ENCODE results near the gene CAMKMT. TPM values are rescaled to one million over a fixed set of nuclear protein-coding genes. Genes with fewer than 3 reads are reported as not detected.

Gene CAMKMT
- total RNA-seq, 2 experiments from 2014 or later, result 11.9 to 13.9 TPM

DNA sequence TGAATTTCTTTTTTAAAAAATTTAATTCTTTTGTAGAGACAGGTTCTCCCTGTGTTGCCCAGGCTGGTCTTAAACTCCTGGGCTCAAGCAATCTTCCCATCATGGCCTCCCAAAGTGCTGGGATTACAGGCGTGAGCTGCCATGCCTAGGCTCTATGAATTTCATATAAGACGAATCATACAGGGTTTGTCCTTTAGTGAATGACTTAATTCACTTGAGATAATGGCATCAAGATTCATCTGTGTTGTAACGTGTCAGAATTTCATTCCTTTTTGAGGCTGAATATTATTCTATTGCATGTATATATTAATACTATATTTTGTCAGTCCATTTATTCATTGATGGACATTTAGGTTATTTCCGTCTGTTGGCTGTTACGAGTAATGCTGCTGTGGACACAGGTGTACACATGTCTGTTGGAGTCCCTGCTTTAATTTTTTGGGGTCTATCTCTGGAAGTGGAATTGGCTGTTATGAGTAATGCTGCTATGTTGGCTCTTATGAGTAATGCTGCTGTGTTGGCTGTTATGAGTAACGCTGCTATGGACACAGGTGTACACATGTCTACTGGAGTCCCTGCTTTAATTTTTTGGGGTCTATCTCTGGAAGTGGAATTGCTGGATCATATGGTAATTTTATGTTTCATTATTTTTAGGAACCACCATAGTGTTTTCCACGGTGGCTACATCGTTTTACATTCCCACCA lies 210.6 kb downstream of the CAMKMT start:
- TF ChIP-seq, protein P1, sequence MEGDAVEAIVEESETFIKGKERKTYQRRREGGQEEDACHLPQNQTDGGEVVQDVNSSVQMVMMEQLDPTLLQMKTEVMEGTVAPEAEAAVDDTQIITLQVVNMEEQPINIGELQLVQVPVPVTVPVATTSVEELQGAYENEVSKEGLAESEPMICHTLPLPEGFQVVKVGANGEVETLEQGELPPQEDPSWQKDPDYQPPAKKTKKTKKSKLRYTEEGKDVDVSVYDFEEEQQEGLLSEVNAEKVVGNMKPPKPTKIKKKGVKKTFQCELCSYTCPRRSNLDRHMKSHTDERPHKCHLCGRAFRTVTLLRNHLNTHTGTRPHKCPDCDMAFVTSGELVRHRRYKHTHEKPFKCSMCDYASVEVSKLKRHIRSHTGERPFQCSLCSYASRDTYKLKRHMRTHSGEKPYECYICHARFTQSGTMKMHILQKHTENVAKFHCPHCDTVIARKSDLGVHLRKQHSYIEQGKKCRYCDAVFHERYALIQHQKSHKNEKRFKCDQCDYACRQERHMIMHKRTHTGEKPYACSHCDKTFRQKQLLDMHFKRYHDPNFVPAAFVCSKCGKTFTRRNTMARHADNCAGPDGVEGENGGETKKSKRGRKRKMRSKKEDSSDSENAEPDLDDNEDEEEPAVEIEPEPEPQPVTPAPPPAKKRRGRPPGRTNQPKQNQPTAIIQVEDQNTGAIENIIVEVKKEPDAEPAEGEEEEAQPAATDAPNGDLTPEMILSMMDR (IDR thresholded peaks at IDR 0.05), result no peak
- no peaks in the 10 kb centered on the region for H3K36me3 ChIP-seq (ENCODE audit: insufficient read depth, low read length)
- ChIA-PET POLR2A (no interaction called here), CTCF (no interaction called here)
- no peak overlapping the region for H3K4me3 ChIP-seq (ENCODE audit: low read length)
- no peak overlapping the region for H3K27ac ChIP-seq (ENCODE audit: low read depth in 1 of 2, low read length in 2 of 2)
- Mint-ChIP-seq H3K36me3 (ENCODE audit: low read depth) (no peaks in the 10 kb centered on the region), H3K27ac (no peak overlapping the region), H3K4me3 (no peak overlapping the region), H3K4me1 (ENCODE audit: low read depth) (peaks cover 42% of the 10 kb centered on the region), H3K27me3 (no peaks in the 10 kb centered on the region), H3K9me3 (no peaks in the 10 kb centered on the region)
- no peaks in the 10 kb centered on the region for H3K4me1 ChIP-seq (ENCODE audit: insufficient read depth, low read length)
- H3K27me3 ChIP-seq (ENCODE audit: control insufficient read depth in 1 of 2, insufficient read depth in 2 of 2, low read length in 2 of 2), result no peaks in the 10 kb centered on the region
- intact Hi-C loops (cut with DNase I, micrococcal nuclease), result no loop called here
- DNase-seq (no peak), ATAC-seq (ENCODE audit: poor library complexity) (no peak)
- H3K9me3 ChIP-seq (ENCODE audit: control insufficient read depth in 1 of 2, insufficient read depth in 1 of 2, low read length in 2 of 2), result no peaks in the 10 kb centered on the region

DNA sequence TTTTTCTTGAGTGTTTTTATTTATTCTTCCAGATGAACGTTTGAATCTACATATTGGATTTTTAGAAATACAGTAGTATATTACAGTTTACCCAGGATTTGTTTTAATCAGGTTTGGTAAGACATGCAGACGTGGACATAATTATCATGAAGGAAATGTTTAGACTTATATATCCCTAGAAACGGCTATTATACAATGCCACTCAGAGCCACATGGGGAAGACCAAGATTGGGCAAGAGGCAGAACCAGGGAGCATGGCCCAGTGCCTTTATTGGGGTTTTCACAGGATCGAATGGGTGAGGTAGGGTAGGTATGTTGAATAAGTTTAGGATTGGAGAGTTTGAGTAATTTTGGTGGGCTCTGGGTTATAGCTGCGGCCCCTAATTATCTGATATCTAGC lies 212.2 kb downstream of the CAMKMT start:
- TF ChIP-seq, protein P1 (IDR thresholded peaks at IDR 0.05), result no peak
- intact Hi-C loops (cut with DNase I, micrococcal nuclease), result no loop called here
- DNase-seq (no peak), ATAC-seq (ENCODE audit: poor library complexity) (no peak)
- Histone ChIP-seq H3K4me3 (ENCODE audit: low read length) (no peak overlapping the region), H3K36me3 (ENCODE audit: insufficient read depth, low read length) (no peaks in the 10 kb centered on the region), H3K27ac (ENCODE audit: low read depth in 1 of 2, low read length in 2 of 2) (no peak overlapping the region), H3K27me3 (ENCODE audit: control insufficient read depth in 1 of 2, insufficient read depth in 2 of 2, low read length in 2 of 2) (no peaks in the 10 kb centered on the region), H3K9me3 (ENCODE audit: control insufficient read depth in 1 of 2, insufficient read depth in 1 of 2, low read length in 2 of 2) (no peaks in the 10 kb centered on the region), H3K4me1 (ENCODE audit: insufficient read depth, low read length) (no peaks in the 10 kb centered on the region)
- H3K27ac Mint-ChIP-seq, result no peak overlapping the region
- H3K9me3 Mint-ChIP-seq, result no peaks in the 10 kb centered on the region
- no peaks in the 10 kb centered on the region for H3K36me3 Mint-ChIP-seq (ENCODE audit: low read depth)
- H3K4me3 Mint-ChIP-seq, result no peak overlapping the region
- no peaks in the 10 kb centered on the region for H3K27me3 Mint-ChIP-seq
- ChIA-PET POLR2A (no interaction called here), CTCF (no interaction called here)
- H3K4me1 Mint-ChIP-seq (ENCODE audit: low read depth), result peaks cover 48% of the 10 kb centered on the region

DNA sequence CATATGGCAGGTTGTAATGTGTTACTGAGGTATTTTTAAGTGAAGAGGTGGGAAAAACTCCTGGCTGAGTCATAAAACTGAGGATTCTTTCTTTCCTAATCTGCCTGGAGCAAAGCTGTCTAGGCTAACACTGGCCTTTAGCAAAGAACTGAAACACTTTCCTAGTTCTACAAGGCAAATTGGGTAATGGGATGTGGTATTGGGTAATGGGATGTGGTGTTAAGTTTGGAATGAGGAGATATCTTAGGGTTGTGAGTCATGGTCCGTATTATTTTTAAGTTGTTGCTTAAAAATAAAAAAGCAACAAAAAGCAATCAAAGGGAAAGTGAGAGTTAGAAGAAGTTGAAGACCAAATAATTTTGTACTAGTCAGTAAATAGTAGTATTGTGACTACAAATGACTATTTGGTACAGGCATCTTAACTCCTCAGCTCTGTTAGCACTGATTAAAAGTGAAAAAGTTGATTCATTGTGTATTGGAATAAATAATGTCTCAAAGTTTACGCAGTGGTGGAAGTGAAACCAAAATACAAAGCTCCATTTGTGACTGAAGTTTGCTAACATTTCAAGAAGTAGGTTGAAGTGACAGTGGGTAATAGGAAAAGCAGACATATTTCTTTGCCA lies 216.8 kb downstream of the CAMKMT start:
- CTCF ChIA-PET, result no interaction called here
- peaks cover 48% of the 10 kb centered on the region for H3K4me1 Mint-ChIP-seq (ENCODE audit: low read depth)
- POLR2A ChIA-PET, result interaction anchor here (0.8 kb wide), 1 partner anchor 20 kb away, joined by 3 read pairs; no protein-coding TSS in a partner anchor

More for the DNA sequence above, 216.8 kb downstream of the CAMKMT start:
- intact Hi-C loops (cut with DNase I, micrococcal nuclease), result no loop called here
- H3K27ac ChIP-seq (ENCODE audit: low read depth in 1 of 2, low read length in 2 of 2), result no peak overlapping the region
- H3K4me3 ChIP-seq (ENCODE audit: low read length), result no peak overlapping the region
- H3K27me3 ChIP-seq (ENCODE audit: control insufficient read depth in 1 of 2, insufficient read depth in 2 of 2, low read length in 2 of 2), result no peaks in the 10 kb centered on the region
- H3K9me3 Mint-ChIP-seq, result no peaks in the 10 kb centered on the region
- TF ChIP-seq, protein P1 (IDR thresholded peaks at IDR 0.05), result no peak
- H3K27ac Mint-ChIP-seq, result no peak overlapping the region
- H3K9me3 ChIP-seq (ENCODE audit: control insufficient read depth in 1 of 2, insufficient read depth in 1 of 2, low read length in 2 of 2), result no peaks in the 10 kb centered on the region
- ATAC-seq (ENCODE audit: poor library complexity) (no peak), DNase-seq (peak in 2 of 14 experiments; percentile 36 to 37)
- H3K27me3 Mint-ChIP-seq, result no peaks in the 10 kb centered on the region
- no peaks in the 10 kb centered on the region for H3K36me3 ChIP-seq (ENCODE audit: insufficient read depth, low read length)
- peaks cover 3% of the 10 kb centered on the region for H3K4me1 ChIP-seq (ENCODE audit: insufficient read depth, low read length)
- H3K4me3 Mint-ChIP-seq, result no peak overlapping the region
- H3K36me3 Mint-ChIP-seq (ENCODE audit: low read depth), result peaks cover 4% of the 10 kb centered on the region
